Endothelial cell of umbilical vein (primary cell): ENCODE measurements around the gene ZGLP1. TPM values are rescaled to one million over a fixed set of nuclear protein-coding genes. Genes with fewer than 3 reads are reported as not detected.

Source experiments
- BruUV-seq: library from RNA; stranded (reverse); fragments of 400-500 nt; replicated peaks from 2 replicates; lab custom pipeline; 2021; lab: Mats Ljungman, UMichigan
- CTCF ChIA-PET: fragments of 300-600, 350-600 bp; sonication (Branson Sonifier 250); formaldehyde crosslinking; loops from one replicate; lab custom pipeline; 2021; ENCODE audit warnings: antibody characterized with exemption, inconsistent platforms; lab: Charles Lee
- POLR2A ChIA-PET: fragments of 300-600, 350-600 bp; sonication (Branson Sonifier 250); formaldehyde crosslinking; loops from one replicate; lab custom pipeline; 2021; ENCODE audit warnings: antibody characterized with exemption, inconsistent platforms; lab: Charles Lee
- DNase-seq: peaks from one replicate; pipeline ENCODE4 v3.0.0-alpha.2; 2011; ENCODE audit warnings: low read depth, low spot score
- FAIRE-seq: peaks from 2 replicates; lab custom pipeline; 2011; peaks lifted over from hg19 to GRCh38; lab: Jason Lieb, UNC
- H2AFZ ChIP-seq: 2 replicates; pipeline ENCODE4 v1.6.0; 2012; ENCODE audit warnings: low read depth, low read length, control low read depth, inconsistent platforms
- H3K27ac ChIP-seq: 2 replicates; pipeline ENCODE4 v1.5.1; 2011; ENCODE audit warnings: low read depth, mild to moderate bottlenecking, control low read depth, low read length, moderate library complexity; ENCODE audit not compliant: insufficient read depth
- H3K27me3 ChIP-seq, 2 experiments: 2 replicates each; pipeline versions ENCODE4 v1.6.0 to v1.6.1; 2011; ENCODE audit warnings: low read length in 2 of 2, mixed read lengths in 1 of 2; ENCODE audit not compliant: control insufficient read depth in 2 of 2, insufficient read depth in 2 of 2
- H3K36me3 ChIP-seq, 2 experiments: 2 replicates in 1 of 2; 3 replicates in 1 of 2; pipeline ENCODE4 v1.5.1; 2011; ENCODE audit warnings: low read length in 2 of 2, mild to moderate bottlenecking in 1 of 2, moderate library complexity in 1 of 2; ENCODE audit not compliant: control insufficient read depth in 2 of 2, insufficient read depth in 2 of 2; ENCODE audit errors: extremely low read depth in 1 of 2
- H3K4me1 ChIP-seq: 3 replicates; pipeline ENCODE4 v1.5.1; 2011; ENCODE audit warnings: mild to moderate bottlenecking, low read length; ENCODE audit not compliant: control insufficient read depth, insufficient read depth; ENCODE audit errors: extremely low read depth
- H3K4me2 ChIP-seq: 2 replicates; pipeline ENCODE4 v1.6.1; 2011; ENCODE audit warnings: low read length, control low read depth, mixed read lengths; ENCODE audit not compliant: insufficient read depth
- H3K4me3 ChIP-seq, 3 experiments: fragments of 200-600 bp in 1 of 3; sonication (generic), shearing (Covaris generic) in 1 of 3; replicated peaks in 1 of 3; 2 replicates each; pipeline ENCODE4 v1.5.1; 2011 to 2016; ENCODE audit warnings: control low read depth in 3 of 3, low read length in 3 of 3, mild to moderate bottlenecking in 2 of 3, inconsistent platforms in 1 of 3, low read depth in 1 of 3, moderate library complexity in 1 of 3; ENCODE audit not compliant: insufficient read depth in 1 of 3
- H3K79me2 ChIP-seq: 2 replicates; pipeline ENCODE4 v1.6.0; 2012; ENCODE audit warnings: low read length, inconsistent platforms; ENCODE audit not compliant: control insufficient read depth, insufficient read depth
- H3K9ac ChIP-seq: replicated peaks from 2 replicates; pipeline ENCODE3; 2011; ENCODE audit warnings: low read length, control low read depth; ENCODE audit not compliant: insufficient read depth; ENCODE audit errors: extremely low read depth
- H3K9me1 ChIP-seq: replicated peaks from 3 replicates; pipeline ENCODE4 v1.6.0; 2011; ENCODE audit warnings: mild to moderate bottlenecking, low read length; ENCODE audit not compliant: control insufficient read depth, insufficient read depth; ENCODE audit errors: extremely low read depth
- H3K9me3 ChIP-seq: replicated peaks from 2 replicates; pipeline ENCODE4 v1.5.1; 2012; ENCODE audit warnings: low read length, inconsistent platforms; ENCODE audit not compliant: control insufficient read depth, insufficient read depth
- H4K20me1 ChIP-seq: replicated peaks from 2 replicates; pipeline ENCODE3; 2011; ENCODE audit warnings: mild to moderate bottlenecking, low read length; ENCODE audit not compliant: control insufficient read depth, insufficient read depth; ENCODE audit errors: extremely low read depth
- EZH2 ChIP-seq: IDR thresholded peaks from 2 replicates; pipeline ENCODE4 v1.6.1; 2012; ENCODE audit warnings: borderline replicate concordance, low read depth, mild to moderate bottlenecking, moderate library complexity, low read length, inconsistent platforms; ENCODE audit not compliant: severe bottlenecking
- FOS ChIP-seq: IDR thresholded peaks from 2 replicates; pipeline ENCODE4 v1.6.1; 2011; ENCODE audit warnings: mild to moderate bottlenecking, low read length, moderate library complexity, borderline replicate concordance; ENCODE audit not compliant: insufficient read depth
- GATA2 ChIP-seq: IDR thresholded peaks from 2 replicates; pipeline ENCODE4 v1.7.0; 2011; ENCODE audit warnings: low read depth, mild to moderate bottlenecking, moderate library complexity, mixed read lengths, low read length; ENCODE audit not compliant: insufficient read length, insufficient read depth
- MYC ChIP-seq: IDR thresholded peaks from one replicate; pipeline ENCODE4 v1.6.1; 2011; ENCODE audit warnings: mild to moderate bottlenecking, low read depth, low read length
- POLR2A ChIP-seq: IDR thresholded peaks from 2 replicates; pipeline ENCODE4 v1.6.1; 2012; ENCODE audit warnings: low read depth, mild to moderate bottlenecking, control low read depth, low read length
- POLR2AphosphoS5 ChIP-seq: IDR thresholded peaks from 2 replicates; pipeline ENCODE4 v1.6.1; 2012; ENCODE audit warnings: low read depth, mild to moderate bottlenecking, control low read depth, low read length, moderate library complexity; ENCODE audit not compliant: insufficient read depth
- dilution Hi-C: fragments of 300-500 bp; cut with MboI; formaldehyde crosslinking; loops from one replicate; pipeline ENCODE4 v1.15.0; 2019; ENCODE audit warnings: low sequenced_read_pairs; ENCODE audit not compliant: extremely low pct_ligation_motif_present
- intact Hi-C: fragments of 100-400 bp; cut with micrococcal nuclease; formaldehyde crosslinking; loops from one replicate; pipeline ENCODE4 v1.10.0; 2022
- polyA plus RNA-seq, 4 experiments: library from polyadenylated mRNA; depleted of rRNA in 3 of 4; stranded (reverse) in 3 of 4; unstranded in 1 of 4; fragments of >200 nt; gene quantifications; 2 replicates each; pipeline versions ENCODE4 v1.2.1 to v1.2.3, GENCODE V29; 2011 to 2012; ENCODE audit warnings: missing spikeins in 1 of 4
- total RNA-seq: library from RNA; stranded (reverse); gene quantifications from 2 replicates; pipeline ENCODE4 v1.2.3, GENCODE V29; 2021
- TF ChIP-seq, protein P1 (sequence below): IDR thresholded peaks from 2 replicates; pipeline ENCODE4 v1.6.1; 2011; ENCODE audit not compliant: insufficient read depth, insufficient read length

Gene ZGLP1
- total and polyA plus RNA-seq, 2 donors (not counting 3 experiments of a cell fraction or from before 2014, with no cell fraction given): 1.6 to 2.9 TPM

- Histone ChIP-seq H4K20me1 (no peaks in the 10 kb centered on the region), H3K4me3 (no peak overlapping the region), H3K4me2 (no peak overlapping the region), H3K9me1 (no peaks in the 10 kb centered on the region), H3K36me3 (peaks cover 9 to 55% of the 10 kb centered on the region in 2 experiments), H3K79me2 (peaks cover 7% of the 10 kb centered on the region), H3K27ac (no peak overlapping the region), H2AFZ (no peak overlapping the region), H3K4me1 (no peaks in the 10 kb centered on the region), H3K9ac (no peak overlapping the region), H3K27me3 (no peaks in the 10 kb centered on the region), H3K9me3 (no peaks in the 10 kb centered on the region)
- TF ChIP-seq, protein P1, sequence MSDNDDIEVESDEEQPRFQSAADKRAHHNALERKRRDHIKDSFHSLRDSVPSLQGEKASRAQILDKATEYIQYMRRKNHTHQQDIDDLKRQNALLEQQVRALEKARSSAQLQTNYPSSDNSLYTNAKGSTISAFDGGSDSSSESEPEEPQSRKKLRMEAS: no peak
- TF ChIP-seq POLR2A (no peak), FOS (no peak), EZH2 (no peak), MYC (no peak), POLR2AphosphoS5 (no peak), GATA2 (no peak)
- dilution Hi-C loops (no loop called here), intact Hi-C loops (no loop called here)
- CTCF ChIA-PET: no interaction called here
- DNase-seq (no peak), FAIRE-seq (no peak)
- POLR2A ChIA-PET: interaction anchor here (0.6 kb wide), 1 partner anchor 46 kb away, joined by 3 read pairs; no protein-coding TSS in a partner anchor
- BruUV-seq: no TSS peak
Measured at GRCh38 chr19:10325732-10326131, 16.1 kb upstream of the ZGLP1 start.
